Type B pancreatic cell (in vitro differentiated cells): ENCODE results near the gene THOC3. TPM values are rescaled to one million over a fixed set of nuclear protein-coding genes. Genes with fewer than 3 reads are reported as not detected.
A peak's percentile ranks its signal among the peaks of the same experiment; 100 is the strongest.
"Not testable (repeated sequence)": the region's sequence is repeated elsewhere in the genome, so short reads cannot be mapped to it uniquely, and the experiment has no call there.

ENCODE experiments used
- DNase-seq: peaks from one replicate; pipeline ENCODE4 v3.0.0; 2021; ENCODE audit warnings: mixed read lengths; ENCODE audit not compliant: unreplicated experiment; ENCODE audit errors: extremely low spot score
- H3K27ac Mint-ChIP-seq: 2 replicates; pipeline ENCODE4 v1.8.0; 2021; ENCODE audit warnings: mild to moderate bottlenecking, mixed read lengths
- H3K27me3 Mint-ChIP-seq: 2 replicates; pipeline ENCODE4 v1.8.0; 2021; ENCODE audit warnings: mixed read lengths
- H3K36me3 Mint-ChIP-seq: 2 replicates; pipeline ENCODE4 v1.8.0; 2021; ENCODE audit warnings: mixed read lengths
- H3K4me1 Mint-ChIP-seq: one replicate; pipeline ENCODE4 v1.8.0; 2021; ENCODE audit warnings: mixed read lengths; ENCODE audit not compliant: unreplicated experiment
- H3K4me3 Mint-ChIP-seq: 2 replicates; pipeline ENCODE4 v1.8.0; 2021; ENCODE audit warnings: mild to moderate bottlenecking, mixed read lengths
- H3K9me3 Mint-ChIP-seq: 2 replicates; pipeline ENCODE4 v1.8.0; 2021; ENCODE audit warnings: mixed read lengths
- total RNA-seq: library from RNA; stranded (reverse); gene quantifications from 2 replicates; pipeline ENCODE4 v1.2.1, GENCODE V29; 2021; ENCODE audit warnings: low replicate concordance
- TF ChIP-seq, protein P1 (sequence below): fragments of 200-600 bp; sonication (generic); conservative IDR thresholded peaks from 2 replicates; pipeline ENCODE4 v1.5.0; 2021; ENCODE audit warnings: antibody characterized with exemption, mild to moderate bottlenecking

Gene THOC3
- total RNA-seq, 1 donor from 2014 or later, result 77.0 TPM

DNA sequence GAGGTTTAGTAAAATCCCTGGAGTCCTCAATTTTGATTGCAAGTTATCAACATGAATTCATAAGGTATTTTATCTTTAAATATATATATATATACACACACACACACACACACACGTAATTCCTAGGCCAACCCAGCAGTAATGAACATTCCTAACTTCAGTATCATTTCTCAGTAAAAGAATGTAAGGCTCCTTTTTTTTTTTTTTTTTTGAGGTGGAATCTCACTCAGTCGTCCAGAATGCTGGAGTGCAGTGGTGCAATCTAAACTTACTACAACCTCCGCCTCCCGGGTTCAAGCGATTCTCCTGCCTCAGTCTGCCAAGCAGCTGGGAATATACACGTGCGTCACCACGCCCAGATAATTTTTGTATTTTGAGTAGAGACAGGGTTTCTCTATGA is 5.8 kb downstream of the THOC3 start:
- H3K4me1 Mint-ChIP-seq, H3K27me3 Mint-ChIP-seq: not testable (repeated sequence)

DNA sequence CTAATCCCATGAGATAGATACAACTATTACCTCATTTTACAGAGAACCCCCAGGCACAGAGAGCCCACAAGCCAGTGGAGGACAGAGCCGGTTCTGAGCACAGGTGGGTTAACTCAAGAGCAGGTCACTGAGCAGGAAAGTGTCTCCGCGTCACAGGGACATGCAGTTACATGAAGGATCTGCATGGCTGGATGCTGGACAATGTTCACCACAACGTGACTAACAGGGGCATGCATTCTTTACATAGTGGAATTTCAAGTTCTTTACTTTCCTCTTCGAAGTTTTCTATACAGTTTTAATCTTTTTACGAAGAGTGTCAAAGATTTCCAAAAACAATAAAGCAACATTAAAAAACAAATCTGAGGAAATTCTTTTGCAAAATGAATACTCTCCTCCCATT is 7.9 kb downstream of the THOC3 start:
- H3K9me3 Mint-ChIP-seq, H3K36me3 Mint-ChIP-seq, H3K27me3 Mint-ChIP-seq, H3K27ac Mint-ChIP-seq, DNase-seq, H3K4me1 Mint-ChIP-seq, H3K4me3 Mint-ChIP-seq: not testable (repeated sequence)

More for the DNA sequence above, 5.8 kb downstream of the THOC3 start:
- H3K27ac Mint-ChIP-seq, H3K4me3 Mint-ChIP-seq, DNase-seq, H3K36me3 Mint-ChIP-seq, H3K9me3 Mint-ChIP-seq: not testable (repeated sequence)

DNA sequence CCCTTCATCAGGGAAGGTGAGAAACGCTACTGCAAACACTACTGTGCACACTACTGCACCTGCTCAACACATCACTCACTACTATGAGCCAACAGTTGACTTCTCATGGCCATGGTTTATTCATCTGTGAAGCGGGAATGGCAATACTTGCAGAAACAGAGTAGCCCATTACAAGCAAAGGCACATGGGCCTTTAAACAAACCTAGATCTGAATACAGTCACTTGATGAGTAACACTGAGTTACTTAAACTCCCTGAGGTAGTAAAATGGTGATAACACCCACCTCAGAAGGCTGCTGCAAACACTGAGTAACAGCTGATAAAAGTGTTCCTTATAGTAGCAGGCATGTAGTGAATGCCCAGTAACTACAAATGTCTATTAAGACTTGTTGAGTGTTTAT is 9.6 kb downstream of the THOC3 start:
- DNase-seq, H3K27me3 Mint-ChIP-seq, H3K9me3 Mint-ChIP-seq, H3K36me3 Mint-ChIP-seq, H3K4me1 Mint-ChIP-seq, H3K4me3 Mint-ChIP-seq, H3K27ac Mint-ChIP-seq: not testable (repeated sequence)

DNA sequence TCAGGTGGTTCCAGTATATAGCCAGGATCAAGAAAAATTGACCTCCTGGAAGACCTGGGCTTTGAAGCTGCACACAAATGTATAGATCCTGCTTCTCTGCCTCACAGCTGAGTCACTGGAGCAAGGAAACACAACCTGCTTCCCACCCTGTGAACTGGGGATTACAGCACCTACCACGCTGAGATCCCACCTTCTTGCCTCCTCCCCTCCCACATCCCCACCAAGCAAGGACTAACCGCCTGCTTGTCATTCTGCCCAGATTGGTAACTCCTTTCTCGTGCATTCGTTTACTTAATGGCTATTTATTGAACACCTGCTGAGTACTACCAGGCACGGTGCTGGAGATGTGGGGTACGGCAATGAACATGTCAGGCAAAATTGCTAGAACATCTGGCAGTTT is 14.0 kb downstream of the THOC3 start:
- not testable (repeated sequence) for H3K36me3 Mint-ChIP-seq, H3K27ac Mint-ChIP-seq, DNase-seq, H3K4me3 Mint-ChIP-seq, H3K4me1 Mint-ChIP-seq, H3K27me3 Mint-ChIP-seq, H3K9me3 Mint-ChIP-seq

DNA sequence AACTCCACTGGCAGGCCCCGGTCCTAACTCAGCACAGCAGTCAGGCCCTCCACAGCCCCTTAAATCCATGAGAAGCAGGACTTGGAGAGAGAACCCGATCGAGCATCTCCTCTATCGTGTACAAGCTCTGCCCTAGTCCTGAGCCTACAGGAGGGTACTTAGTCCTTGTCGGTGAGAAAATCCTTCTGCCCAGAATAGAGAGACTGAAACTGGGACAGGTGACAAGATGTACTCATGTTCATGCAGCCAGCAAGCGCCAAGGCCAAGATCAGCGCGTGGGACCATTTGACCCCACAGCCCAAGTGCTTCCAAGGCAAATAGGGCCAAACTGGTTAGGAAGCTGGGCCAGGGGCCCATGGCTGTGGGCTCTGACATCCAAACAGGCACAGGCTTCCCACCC is 15.3 kb downstream of the THOC3 start:
- not testable (repeated sequence) for H3K27me3 Mint-ChIP-seq, H3K27ac Mint-ChIP-seq, H3K4me3 Mint-ChIP-seq, H3K9me3 Mint-ChIP-seq, H3K36me3 Mint-ChIP-seq, H3K4me1 Mint-ChIP-seq, DNase-seq

DNA sequence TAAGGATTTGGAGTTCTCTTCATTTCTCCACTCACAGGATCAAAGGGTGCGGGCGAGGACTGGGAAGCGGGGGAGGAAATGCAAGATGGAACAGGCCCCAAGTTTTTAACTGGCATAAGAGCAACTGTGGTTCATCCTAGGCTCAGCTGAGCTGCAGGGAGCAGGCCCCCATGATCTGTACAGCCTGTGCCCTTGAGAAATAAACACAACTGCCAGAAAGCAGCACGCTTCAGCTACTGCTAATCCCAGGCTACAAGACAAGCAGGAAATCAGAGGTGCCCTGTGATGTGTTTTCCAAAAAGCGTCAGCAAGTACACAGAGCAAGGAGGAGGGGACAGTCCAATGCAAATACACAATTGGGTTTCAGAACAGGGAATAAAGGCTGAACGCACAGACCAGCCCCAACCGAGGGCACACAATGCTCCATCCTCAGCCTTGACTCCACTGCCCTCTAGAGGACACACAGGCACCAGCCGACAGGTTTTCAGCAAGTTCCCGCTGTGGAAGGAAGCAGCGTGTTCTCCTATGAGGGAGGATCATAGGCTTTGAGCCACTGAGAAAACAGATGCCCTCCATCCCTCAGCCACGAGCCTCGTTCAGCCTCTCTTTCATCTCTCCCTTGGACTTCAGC is 16.7 kb downstream of the THOC3 start:
- not testable (repeated sequence) for H3K27ac Mint-ChIP-seq, H3K4me1 Mint-ChIP-seq, H3K36me3 Mint-ChIP-seq, H3K4me3 Mint-ChIP-seq, H3K9me3 Mint-ChIP-seq, H3K27me3 Mint-ChIP-seq, DNase-seq
- TF ChIP-seq, protein P1, sequence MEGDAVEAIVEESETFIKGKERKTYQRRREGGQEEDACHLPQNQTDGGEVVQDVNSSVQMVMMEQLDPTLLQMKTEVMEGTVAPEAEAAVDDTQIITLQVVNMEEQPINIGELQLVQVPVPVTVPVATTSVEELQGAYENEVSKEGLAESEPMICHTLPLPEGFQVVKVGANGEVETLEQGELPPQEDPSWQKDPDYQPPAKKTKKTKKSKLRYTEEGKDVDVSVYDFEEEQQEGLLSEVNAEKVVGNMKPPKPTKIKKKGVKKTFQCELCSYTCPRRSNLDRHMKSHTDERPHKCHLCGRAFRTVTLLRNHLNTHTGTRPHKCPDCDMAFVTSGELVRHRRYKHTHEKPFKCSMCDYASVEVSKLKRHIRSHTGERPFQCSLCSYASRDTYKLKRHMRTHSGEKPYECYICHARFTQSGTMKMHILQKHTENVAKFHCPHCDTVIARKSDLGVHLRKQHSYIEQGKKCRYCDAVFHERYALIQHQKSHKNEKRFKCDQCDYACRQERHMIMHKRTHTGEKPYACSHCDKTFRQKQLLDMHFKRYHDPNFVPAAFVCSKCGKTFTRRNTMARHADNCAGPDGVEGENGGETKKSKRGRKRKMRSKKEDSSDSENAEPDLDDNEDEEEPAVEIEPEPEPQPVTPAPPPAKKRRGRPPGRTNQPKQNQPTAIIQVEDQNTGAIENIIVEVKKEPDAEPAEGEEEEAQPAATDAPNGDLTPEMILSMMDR, result peak; percentile 42

DNA sequence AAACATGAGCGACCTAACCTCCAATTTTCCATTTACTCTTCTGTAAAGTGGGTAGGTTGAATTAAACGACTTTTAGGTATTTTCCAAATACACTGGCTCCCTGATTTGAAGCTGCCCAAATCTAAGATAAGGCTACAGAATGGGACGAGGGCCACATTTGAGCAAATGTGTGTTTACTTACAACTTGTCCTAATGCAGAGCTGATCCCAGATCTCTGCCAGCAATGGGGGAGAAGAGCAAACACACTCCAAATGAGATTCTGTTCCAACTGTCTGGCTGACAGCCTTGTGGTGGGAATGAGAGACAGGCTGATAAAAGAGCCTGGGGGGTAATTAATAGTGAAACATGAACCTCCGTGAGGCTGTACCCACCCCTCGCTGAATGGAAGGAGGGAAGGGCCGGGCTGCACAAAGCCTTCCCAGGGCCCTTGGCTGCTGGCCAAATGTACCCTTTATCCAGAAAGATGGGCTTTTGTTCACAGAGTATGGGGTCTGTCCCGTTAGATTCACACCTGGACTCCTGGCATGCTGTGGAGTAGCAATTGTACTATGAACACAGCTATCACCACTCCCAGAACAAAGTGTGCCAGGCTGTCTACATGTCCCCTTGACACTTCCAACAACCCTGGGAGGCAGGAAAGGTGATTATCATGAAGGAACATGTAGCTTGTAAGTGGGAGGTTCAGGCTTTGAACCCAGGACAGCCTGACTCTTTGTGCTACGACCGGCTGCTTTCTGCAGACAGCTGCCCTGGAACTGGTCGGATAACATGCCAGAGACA is 19.6 kb downstream of the THOC3 start:
- not testable (repeated sequence) for H3K4me1 Mint-ChIP-seq, H3K27ac Mint-ChIP-seq, H3K36me3 Mint-ChIP-seq, DNase-seq, H3K4me3 Mint-ChIP-seq, H3K27me3 Mint-ChIP-seq, H3K9me3 Mint-ChIP-seq

DNA sequence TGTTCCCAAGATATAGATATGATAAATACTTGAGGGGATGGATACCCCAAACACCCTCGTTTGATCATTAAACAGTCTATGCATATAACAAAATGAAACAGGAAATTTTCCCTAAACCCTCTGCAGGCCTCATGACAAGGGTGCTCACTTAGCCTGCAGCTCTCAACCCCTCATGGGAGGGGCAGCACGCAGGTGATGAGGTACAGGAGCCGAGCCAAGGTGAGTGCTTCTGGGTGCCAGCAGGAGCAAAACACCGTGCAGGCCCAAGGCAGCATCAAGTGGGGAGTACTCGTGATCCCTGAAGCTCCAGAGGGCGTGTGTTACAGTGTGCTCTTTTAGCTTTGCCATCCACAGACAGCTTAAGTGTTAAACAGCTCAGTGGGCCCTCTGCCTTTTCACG is 24.9 kb downstream of the THOC3 start:
- H3K4me1 Mint-ChIP-seq, H3K27me3 Mint-ChIP-seq, H3K27ac Mint-ChIP-seq, DNase-seq, H3K9me3 Mint-ChIP-seq, H3K36me3 Mint-ChIP-seq, H3K4me3 Mint-ChIP-seq: not testable (repeated sequence)

DNA sequence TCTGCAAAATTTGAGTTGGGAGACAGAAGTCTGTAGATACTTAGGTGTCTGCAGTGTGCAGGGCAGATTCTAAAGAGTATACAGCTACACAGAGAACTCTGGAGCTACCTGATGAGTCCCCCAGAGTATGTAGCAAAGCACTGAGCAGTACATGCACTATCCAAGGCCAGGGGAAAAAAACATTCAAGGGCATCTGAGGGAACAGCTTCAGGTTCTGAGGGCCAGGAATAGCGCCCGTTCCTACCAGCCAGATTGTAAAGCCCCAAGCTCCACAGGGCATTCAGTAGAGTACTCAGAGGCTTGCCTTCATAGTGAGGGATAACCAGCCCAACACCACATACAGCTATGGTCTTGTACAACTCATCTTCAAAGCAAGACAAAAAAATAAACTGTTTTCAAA is 27.5 kb downstream of the THOC3 start:
- not testable (repeated sequence) for DNase-seq, H3K36me3 Mint-ChIP-seq, H3K27me3 Mint-ChIP-seq, H3K4me1 Mint-ChIP-seq, H3K4me3 Mint-ChIP-seq, H3K27ac Mint-ChIP-seq, H3K9me3 Mint-ChIP-seq

DNA sequence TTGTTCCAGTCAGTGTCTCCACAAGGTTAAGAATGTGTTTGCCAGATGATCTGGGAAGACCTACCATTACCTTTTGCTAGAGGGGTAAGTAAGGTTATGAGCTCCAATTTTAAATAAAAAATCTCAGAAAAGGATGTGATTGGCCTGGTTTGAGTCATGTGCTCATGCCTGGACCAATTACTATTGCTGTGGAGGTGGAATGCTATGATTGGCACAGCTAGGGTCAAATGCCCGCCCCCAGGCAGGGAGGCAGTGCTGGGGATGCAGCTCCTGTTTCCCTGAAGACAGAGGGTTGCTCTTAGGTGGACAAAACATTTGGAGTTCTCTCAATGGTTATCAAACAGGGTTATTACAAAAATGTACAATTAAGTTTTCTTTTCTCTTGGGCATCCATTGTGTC is 29.6 kb downstream of the THOC3 start:
- H3K27ac Mint-ChIP-seq, H3K36me3 Mint-ChIP-seq, H3K9me3 Mint-ChIP-seq, H3K4me1 Mint-ChIP-seq, H3K27me3 Mint-ChIP-seq, DNase-seq, H3K4me3 Mint-ChIP-seq: not testable (repeated sequence)

DNA sequence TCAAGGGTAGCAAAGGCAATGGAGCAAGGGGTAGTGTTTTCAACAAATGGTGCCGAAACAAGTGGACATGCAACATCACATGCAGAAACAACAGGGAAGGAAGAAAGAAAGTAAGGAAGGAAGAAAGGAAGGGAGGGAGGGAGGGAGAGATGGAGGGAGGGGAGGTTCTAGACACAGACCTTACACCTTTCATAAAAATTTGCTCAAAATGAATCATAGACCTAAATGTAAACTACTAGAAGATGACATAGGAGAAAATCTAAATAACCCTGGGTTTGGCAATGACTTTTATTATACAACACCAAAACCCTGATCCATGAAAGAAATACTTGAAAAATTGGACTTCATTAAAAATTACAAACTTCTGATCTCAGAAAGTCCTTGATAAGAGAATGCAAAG is 39.4 kb downstream of the THOC3 start:
- not testable (repeated sequence) for H3K9me3 Mint-ChIP-seq, H3K4me3 Mint-ChIP-seq, H3K27ac Mint-ChIP-seq, H3K27me3 Mint-ChIP-seq, H3K4me1 Mint-ChIP-seq, DNase-seq, H3K36me3 Mint-ChIP-seq

DNA sequence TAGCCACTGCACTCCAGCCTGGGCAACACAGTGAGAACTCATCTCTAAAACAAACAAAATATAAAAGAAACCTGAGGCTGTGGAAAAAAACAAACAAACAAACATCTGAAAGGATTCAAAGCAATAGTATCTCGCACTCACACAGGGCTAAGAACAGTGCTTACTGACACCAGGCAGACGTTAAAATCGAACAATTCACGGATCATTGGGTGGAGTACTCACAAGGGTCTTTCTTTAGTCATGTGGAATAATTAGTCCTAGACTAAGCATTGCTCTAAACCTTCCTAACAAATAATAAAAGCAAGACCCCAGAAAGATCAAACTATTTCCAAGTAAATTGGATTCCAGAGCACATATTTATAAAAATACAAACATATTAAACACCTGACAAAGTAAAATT is 43.0 kb downstream of the THOC3 start:
- H3K36me3 Mint-ChIP-seq, H3K4me3 Mint-ChIP-seq, H3K4me1 Mint-ChIP-seq, H3K27me3 Mint-ChIP-seq, H3K27ac Mint-ChIP-seq, H3K9me3 Mint-ChIP-seq, DNase-seq: not testable (repeated sequence)
